ENCODE data around the gene PURB. TPM values are rescaled to one million over a fixed set of nuclear protein-coding genes. Genes with fewer than 3 reads are reported as not detected.
"Not testable (repeated sequence)": the region's sequence is repeated elsewhere in the genome, so short reads cannot be mapped to it uniquely, and the experiment has no call there.

The PURB gene
- 10 to 100 TPM; 14.1 to 27.2 (median 21.8) TPM for total RNA-seq
- polyA plus RNA-seq = 10 to 100 TPM in 2 of 3 donors, 1 to 10 TPM in 1; 8.8 to 25.5 (median 18.8) TPM
- long read RNA-seq, donor 1, full-length matches to known transcripts = 41 of 42 reads
- long read RNA-seq, donor 1, partial matches to known transcripts = 0 of 42 reads
- long read RNA-seq, donor 1, other reads (novel, unspliced or antisense) = 1 of 42 reads
- long read RNA-seq, donor 2, full-length matches to known transcripts = 111 of 111 reads
- long read RNA-seq, donor 2, partial matches to known transcripts = 0 of 111 reads
- long read RNA-seq, donor 2, other reads (novel, unspliced or antisense) = 0 of 111 reads

DNA sequence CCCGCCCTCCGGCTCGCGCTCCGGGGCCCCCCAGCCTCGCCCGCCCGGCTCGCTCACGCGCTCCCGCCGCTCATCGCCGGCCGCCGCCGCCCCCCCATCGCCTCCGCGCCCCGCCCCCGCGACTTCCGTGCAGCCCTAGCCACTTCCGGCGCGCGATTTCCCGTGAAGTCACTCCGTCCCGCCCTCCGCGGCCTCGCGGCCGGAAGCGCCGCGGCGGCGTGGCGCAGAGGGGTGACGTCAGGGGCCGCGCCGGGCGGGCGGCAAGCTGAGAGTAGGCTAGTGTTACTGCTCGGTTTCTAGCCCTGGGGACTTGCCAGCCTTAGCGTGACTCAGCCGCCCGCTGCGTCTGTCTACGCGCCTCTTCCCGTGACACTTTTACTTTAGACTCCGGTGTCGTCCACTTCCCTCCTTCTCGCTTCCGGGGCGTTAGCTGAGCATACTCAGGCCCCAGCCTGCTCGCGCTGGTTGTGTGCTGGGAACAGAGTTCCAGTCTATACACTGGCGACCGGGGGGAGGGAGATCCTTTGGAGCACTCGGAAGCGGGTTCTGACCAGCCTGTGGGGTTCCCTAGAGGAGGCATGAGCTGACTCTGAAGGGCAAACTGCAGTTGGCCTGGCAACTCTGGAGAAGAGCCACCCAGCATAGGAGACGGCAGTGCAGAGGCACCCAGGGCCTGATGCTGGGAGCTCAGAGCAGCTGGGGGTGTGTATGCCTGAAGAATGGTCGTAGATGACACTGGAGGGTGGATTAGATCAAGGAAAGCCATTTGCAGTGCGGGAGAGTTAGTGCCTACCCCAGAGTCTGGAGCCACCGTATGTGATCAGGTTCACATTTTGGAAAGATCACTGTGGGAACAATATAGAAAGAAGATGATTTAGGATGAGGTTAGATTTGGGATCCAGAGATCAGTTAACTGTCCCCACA is at the start of gene PURB:
PURB (minus strand) TSS at position 137 of the 924 bp plus-strand sequence. CDS start 182 bp downstream, outside the sequence.
- peaks cover 2 to 8% of the 10 kb centered on the region in 2 donors for H3K36me3 ChIP-seq (ENCODE audit: insufficient read depth in 1 of 2, low read depth in 1 of 2)
- H3K4me1 ChIP-seq = peaks cover 42% of the 10 kb centered on the region

GRCh38 chr7:44935016-44935415 is 49.7 kb upstream of the PURB start:
- Histone ChIP-seq H3K36me3 (ENCODE audit: insufficient read depth in 1 of 2, low read depth in 1 of 2) (no peaks in the 10 kb centered on the region), H3K4me3 (no peak overlapping the region), H3K27me3 (ENCODE audit: insufficient read depth in 3 of 3, low read length in 2 of 3) (peaks cover 0 to 12% (median 0%) of the 10 kb centered on the region in 3 donors), H3K9me3 (no peaks in the 10 kb centered on the region), H3K4me1 (no peaks in the 10 kb centered on the region), H3K27ac (no peak overlapping the region)
- TF ChIP-seq, protein P1, sequence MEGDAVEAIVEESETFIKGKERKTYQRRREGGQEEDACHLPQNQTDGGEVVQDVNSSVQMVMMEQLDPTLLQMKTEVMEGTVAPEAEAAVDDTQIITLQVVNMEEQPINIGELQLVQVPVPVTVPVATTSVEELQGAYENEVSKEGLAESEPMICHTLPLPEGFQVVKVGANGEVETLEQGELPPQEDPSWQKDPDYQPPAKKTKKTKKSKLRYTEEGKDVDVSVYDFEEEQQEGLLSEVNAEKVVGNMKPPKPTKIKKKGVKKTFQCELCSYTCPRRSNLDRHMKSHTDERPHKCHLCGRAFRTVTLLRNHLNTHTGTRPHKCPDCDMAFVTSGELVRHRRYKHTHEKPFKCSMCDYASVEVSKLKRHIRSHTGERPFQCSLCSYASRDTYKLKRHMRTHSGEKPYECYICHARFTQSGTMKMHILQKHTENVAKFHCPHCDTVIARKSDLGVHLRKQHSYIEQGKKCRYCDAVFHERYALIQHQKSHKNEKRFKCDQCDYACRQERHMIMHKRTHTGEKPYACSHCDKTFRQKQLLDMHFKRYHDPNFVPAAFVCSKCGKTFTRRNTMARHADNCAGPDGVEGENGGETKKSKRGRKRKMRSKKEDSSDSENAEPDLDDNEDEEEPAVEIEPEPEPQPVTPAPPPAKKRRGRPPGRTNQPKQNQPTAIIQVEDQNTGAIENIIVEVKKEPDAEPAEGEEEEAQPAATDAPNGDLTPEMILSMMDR (IDR thresholded peaks at IDR 0.05) = no peak
- intact Hi-C loops (cut with DNase I) = no loop called here
- ATAC-seq (no peak), DNase-seq (no peak)
- 7 to 12% (median 10%) methylated on average over 1 of the region's 1 CpG for WGBS, 3 donors

More for the DNA sequence above, at the start of gene PURB:
- no peaks in the 10 kb centered on the region for H3K9me3 ChIP-seq
- intact Hi-C loops (cut with DNase I) = loop anchor here (2.0 to 10.0 kb wide), 4 partner anchors 35 to 249 kb away; partner anchors contain the start of gene H2AZ2 (in 2 of the 2)
- ATAC-seq (peak; percentile 91 to 94 (median 92)), DNase-seq (peak; percentile 96 to 98)
- H3K27me3 ChIP-seq (ENCODE audit: insufficient read depth in 3 of 3, low read length in 2 of 3) = no peaks in the 10 kb centered on the region
- WGBS, 3 donors = 1% methylated on average over 34 to 72 of the region's 72 CpGs
- TF ChIP-seq, protein P1 (IDR thresholded peaks at IDR 0.05) = no peak
- H3K4me3 ChIP-seq = peak within 1 kb of the TSS; percentile 97
- H3K27ac ChIP-seq = peak within 1 kb of the TSS; percentile 99

- intact Hi-C loops (cut with DNase I); H3K36me3 ChIP-seq (ENCODE audit: insufficient read depth in 1 of 2, low read depth in 1 of 2); H3K9me3 ChIP-seq; DNase-seq; H3K27ac ChIP-seq; H3K4me3 ChIP-seq; H3K4me1 ChIP-seq; ATAC-seq: not testable (repeated sequence)
- 60 to 79% (median 78%) methylated on average over 5 of the region's 5 CpGs for WGBS, 3 donors
- peaks cover 0 to 13% (median 2%) of the 10 kb centered on the region in 3 donors for H3K27me3 ChIP-seq (ENCODE audit: insufficient read depth in 3 of 3, low read length in 2 of 3)
These were observed 49.2 kb upstream of the PURB start for GRCh38 chr7:44934510-44934909.

DNA sequence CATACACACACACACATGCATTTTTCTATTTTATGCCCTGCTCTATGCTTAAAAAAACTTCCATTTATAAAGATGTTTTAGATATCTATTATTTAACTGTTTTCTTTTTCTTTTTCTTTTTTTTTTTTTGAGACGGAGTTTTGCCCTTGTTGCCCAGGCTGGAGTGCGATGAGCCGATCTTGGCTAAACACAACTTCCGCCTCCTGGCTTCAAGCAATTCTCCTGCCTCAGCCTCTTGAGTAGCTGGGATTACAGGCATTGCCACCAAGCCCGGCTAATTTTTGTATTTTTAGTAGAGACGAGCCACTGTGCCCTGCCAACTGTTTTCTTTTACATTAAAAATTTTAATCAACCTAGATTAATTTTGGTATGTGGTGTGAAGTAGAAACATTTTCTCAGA is 45.6 kb upstream of the PURB start:
- Histone ChIP-seq H3K36me3 (ENCODE audit: insufficient read depth in 1 of 2, low read depth in 1 of 2) (no peaks in the 10 kb centered on the region), H3K4me1 (no peaks in the 10 kb centered on the region), H3K27me3 (ENCODE audit: insufficient read depth in 3 of 3, low read length in 2 of 3) (peaks cover 0 to 15% (median 4%) of the 10 kb centered on the region in 3 donors), H3K27ac (no peak overlapping the region), H3K4me3 (no peak overlapping the region), H3K9me3 (no peaks in the 10 kb centered on the region)
- ATAC-seq = no peak
- TF ChIP-seq, protein P1 (IDR thresholded peaks at IDR 0.05) = no peak
- no peak for DNase-seq
- WGBS, 3 donors = 35 to 59% (median 50%) methylated on average over 6 of the region's 6 CpGs
- intact Hi-C loops (cut with DNase I) = no loop called here

- no peak overlapping the region for H3K27ac ChIP-seq
- DNase-seq (no peak), ATAC-seq (peak in 2 of 4 donors; percentile 18 to 45)
- TF ChIP-seq, protein P1 (IDR thresholded peaks at IDR 0.05) = no peak
- no peaks in the 10 kb centered on the region for H3K36me3 ChIP-seq (ENCODE audit: insufficient read depth in 1 of 2, low read depth in 1 of 2)
- no peaks in the 10 kb centered on the region for H3K9me3 ChIP-seq
- WGBS, 3 donors = 56 to 67% (median 57%) methylated on average over 8 of the region's 8 CpGs
- H3K4me1 ChIP-seq = no peaks in the 10 kb centered on the region
- intact Hi-C loops (cut with DNase I) = loop anchor here in 1 of 2 donors (1.0 to 5.0 kb wide), 2 partner anchors 65 to 335 kb away; no protein-coding TSS in a partner anchor
- H3K4me3 ChIP-seq = no peak overlapping the region
- H3K27me3 ChIP-seq (ENCODE audit: insufficient read depth in 3 of 3, low read length in 2 of 3) = peaks cover 0 to 1% (median 0%) of the 10 kb centered on the region in 3 donors
These were observed 37.0 kb upstream of the PURB start for GRCh38 chr7:44922351-44922694.
